CD4-positive, alpha-beta T cell treated with Interleukin-12 subunit alpha and Interleukin-12 subunit beta, for 1 hour (primary cell): Measurements from ENCODE around the gene XRN1.
"Not testable (repeated sequence)": the region's sequence is repeated elsewhere in the genome, so short reads cannot be mapped to it uniquely, and the experiment has no call there.

ENCODE experiments used
- DNase-seq: peaks from one replicate; pipeline ENCODE4 v3.0.0-alpha.2; 2020

The XRN1 gene

DNA sequence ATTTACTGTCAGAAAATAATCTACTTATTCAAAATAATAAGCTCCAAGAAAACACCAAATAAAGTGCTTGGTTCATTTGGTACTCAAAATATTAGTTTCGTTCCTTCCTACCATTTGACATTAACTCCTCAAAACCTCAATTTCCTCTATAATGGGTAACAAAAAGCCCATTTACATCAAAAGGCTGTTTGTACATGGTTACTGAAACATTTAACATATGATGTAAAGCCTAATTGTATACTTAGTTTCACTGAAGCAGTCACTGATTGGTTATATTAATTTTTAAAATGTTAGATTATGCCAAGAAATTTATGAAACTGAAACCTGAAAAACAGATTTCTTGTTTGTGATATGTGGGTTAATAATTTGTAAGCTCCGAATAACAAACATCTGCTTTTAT, 14.7 kb downstream of the XRN1 start:
- DNase-seq, result no peak

DNA sequence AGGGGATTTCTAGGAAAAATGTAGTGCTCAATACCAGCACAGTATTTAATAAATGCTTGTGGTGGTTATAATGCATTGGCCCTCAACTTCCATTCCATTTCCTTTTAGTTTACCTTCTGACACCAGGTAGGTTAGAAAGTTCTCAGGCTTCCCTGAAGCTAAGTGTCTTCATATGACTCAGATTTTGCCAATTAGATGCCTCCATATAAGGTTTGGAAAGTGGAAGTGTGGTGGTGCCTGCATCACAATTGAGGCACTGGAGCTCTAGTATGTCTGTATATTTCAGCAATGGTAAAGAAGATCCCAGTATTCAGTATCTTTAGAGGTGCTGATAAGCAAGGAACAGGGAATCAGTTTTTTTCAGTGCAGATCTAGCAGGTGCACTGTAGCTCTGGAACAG, 18.3 kb downstream of the XRN1 start:
- no peak for DNase-seq

DNA sequence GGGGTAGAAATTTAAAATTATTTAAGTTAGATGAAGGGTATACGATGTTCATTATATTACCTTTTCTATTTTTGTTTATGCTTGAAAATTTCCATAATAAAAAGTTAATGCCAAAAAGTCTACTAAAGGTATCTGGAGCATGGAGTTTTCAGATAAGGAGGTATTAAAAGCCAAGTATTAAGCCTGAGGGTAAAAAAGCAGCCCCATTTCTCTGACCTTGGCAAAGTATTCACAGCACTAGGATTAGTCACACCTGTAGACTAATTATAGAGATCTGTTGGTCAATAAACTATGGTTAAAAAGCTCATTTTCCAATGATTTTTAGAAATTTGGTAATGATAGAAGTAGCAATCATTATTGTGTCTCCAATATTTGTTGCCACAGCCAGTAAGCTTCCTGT, 23.1 kb downstream of the XRN1 start:
- no peak for DNase-seq

DNA sequence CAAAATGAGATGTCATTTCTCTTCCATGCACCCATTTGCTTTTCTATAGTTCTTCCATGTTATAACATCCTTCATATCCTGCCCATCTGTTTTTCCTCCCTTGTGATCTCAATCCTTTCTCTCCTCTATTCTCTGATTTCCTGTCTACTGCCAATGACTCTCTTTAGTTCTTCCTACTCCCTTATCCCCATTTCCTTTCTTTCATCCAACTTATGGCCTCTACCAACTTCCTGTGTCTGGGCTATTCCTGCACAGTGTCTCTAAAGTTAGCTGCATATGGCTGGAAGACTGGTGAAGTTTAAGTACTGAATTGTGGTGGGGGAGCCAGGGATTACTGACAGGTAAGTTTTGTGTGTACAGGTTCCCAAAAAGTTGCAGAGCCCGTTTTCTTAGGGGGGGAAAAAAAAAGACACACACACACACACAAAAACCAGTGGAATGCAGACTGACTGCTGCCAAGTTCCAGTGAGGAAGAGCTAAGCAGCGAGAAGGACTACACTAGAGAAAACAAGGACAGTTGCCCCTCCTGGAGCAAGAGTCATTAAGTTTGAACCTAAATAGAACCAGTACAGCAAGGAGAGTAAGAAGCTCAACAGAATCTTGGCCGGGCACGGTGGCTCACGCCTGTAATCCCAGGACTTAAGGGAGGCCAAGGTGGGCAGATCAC, 28.8 kb downstream of the XRN1 start:
- no peak for DNase-seq

DNA sequence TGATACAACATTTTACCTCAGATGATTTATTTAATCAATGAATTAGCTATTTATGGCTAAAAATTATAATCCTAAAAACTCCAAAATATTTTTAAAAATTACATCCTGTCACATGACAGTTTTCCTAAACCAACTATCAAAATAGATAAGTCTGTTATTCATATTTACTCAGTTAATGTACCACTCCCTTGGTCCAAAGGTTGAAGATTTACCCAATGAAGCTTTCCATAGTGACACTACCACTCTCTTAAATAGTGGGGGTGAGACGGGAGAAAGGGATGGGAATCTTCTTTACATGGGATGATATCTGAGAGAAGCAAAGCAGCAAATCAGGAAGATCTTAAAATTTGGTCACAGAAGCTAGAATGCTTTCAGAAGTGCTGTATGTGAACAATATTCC, 30.5 kb downstream of the XRN1 start:
- DNase-seq, result no peak

DNA sequence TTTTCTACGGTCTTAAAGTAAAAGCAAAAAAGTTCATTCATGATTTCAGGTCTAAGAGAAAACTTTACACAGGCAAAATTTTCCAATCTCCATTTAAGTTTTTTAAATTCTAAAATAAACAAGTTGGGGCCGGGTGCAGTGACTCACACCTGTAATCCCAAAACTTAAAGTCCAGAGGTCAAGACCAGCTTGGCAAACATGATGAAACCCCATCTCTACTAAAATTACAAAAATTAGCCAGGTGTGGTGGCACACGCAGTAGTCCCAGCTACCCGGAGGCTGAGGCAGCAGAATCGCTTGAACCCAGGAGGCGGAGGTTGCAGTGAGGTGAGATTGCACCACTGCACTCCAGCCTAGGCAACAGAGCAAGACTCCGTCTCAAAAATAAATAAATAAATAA, 47.3 kb downstream of the XRN1 start:
- DNase-seq, result not testable (repeated sequence)

DNA sequence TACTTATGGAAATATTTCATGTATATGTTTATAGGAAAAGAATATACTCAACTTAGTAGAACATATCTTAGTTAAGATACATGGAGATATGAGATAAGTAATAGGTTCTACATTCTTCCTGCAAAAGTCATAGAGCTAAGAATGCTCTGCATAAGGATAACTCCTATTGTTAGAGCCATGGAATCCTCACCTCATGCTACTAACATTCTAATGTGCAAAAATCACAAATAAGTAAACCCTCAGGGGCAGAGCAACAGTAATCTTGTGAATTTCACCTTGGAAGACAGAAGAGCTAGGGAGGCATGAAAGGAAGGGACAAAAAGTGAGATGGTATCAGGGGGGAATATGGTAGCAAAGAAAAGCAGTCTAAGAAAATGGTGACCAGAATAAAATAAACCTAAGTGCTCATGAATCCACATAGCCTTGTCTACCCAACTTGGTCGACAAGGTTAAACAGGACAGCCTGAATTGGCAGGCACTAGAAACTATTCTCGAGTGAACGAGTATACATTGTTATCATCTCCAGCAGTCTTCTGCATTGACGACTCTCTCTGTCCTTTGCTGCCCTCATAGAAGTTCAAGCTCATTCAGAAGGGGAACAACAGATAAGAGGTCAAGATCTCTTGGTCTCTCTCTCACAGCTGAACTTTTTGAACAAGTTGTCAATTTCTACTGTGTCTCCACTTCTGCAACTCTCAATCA, 52.8 kb downstream of the XRN1 start:
- DNase-seq, result no peak

DNA sequence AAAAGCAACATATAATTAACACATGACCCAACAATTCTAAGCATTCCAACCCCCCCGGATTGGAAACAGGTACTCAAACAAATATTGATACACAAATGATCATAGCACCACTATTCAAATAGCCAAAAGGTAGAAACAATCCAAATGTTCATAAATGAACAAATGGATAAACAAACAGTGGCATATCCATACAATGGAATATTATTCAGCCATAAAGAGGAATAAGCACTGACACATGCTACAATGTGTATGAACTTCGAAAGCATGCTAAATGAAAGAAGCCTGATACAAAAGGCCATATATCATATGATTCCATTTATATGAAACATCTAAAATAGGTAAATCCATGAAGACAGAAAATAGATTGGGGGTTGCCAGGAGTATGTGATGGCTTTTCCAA, 62.8 kb downstream of the XRN1 start:
- no peak for DNase-seq

DNA sequence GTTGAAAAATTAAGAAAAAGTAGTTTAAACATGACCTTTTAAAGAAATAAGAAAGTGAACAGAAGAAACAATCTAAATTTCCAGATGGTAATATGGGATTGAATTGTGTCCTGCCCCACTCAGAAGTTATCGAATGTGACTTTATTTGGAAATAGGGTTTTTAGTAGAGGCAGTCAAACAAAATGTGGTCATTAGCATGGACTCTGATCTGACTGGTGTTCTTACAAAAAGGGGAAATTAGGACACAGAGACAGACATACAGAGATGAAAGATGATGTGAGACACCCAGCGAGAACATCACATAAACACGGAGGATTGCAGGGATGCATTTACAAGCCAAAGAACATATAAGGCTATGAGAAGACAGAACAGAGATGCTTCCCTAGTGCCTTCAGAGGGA, 73.2 kb downstream of the XRN1 start:
- DNase-seq, result no peak

DNA sequence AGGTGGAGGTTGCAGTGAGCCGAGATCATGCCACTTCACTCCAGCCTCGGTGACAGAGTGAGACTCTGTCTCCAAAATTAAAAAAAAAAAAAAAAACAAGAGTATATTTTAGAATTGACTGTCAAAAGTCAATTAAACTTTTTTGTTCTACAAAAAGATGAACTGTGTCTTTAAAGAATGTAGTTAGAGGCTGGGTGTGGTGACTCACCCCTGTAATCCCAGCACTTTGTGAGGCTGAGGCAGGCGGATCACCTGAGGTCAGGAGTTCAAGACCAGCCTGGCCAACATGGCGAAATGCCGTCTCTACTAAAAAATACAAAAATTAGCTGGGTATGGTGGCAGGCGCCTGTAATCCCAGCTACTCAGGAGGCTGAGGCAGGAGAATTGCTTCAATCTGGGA, 78.3 kb downstream of the XRN1 start:
- not testable (repeated sequence) for DNase-seq

DNA sequence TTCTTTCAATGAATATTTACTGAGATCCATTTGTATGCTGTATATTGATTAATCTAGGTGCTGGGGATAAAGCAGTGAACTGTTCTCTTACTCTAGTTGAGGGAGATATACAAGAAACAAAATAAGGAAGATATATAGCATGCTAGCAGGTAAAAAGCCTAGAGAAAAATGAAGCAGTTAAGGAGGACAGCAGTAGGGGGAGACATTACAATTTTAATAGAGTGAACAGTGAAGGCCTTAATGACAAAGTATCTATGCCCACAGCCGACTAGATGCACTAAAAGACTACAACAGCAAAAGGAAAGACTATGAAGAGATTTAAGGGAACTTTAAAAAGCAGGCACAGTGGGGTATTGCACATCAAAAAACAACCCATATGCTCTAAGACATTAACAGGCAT, 81.4 kb downstream of the XRN1 start:
- DNase-seq, result no peak

DNA sequence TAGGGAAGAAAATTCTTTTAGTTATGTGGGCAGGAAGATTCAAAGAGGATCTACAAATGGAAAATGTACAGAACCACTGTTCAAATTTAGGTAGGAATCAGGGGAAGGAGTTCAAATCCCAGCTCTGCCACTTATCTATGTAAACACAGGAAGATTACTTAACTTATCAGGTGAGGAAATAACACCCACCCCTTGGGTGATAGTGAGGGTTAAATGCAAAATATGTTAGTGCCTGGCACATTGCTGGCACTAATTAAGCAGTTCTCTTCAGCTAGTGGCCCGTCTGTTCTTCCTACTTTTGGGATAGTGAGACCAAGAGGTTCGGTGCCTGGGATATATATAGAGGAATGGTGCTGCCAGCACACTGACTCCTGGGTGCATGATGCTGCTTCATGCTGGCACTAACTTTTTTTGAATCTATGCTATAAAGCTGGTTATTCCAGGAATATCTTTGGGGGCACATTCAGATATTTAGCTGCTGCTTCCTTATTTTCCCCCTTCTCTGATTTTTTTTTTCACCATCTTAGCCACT, 83.8 kb downstream of the XRN1 start:
- DNase-seq, result no peak

DNA sequence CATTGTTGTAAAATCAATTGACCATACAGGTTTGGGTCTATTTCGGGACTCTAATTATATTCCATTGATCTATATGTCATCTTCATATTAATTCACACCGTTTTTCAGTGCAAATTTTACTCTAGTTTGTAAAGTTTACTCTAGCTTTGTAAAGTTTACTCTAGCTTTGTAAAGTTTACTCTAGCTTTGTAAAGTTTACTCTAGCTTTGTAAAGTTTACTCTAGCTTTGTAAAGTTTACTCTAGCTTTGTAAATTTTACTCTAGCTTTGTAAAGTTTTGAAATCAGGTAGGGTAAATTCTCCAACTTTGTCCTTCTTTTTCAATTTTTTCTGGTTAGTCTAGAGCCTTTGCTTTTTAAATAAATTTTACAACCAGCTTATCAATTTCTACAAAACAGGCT, 84.4 kb downstream of the XRN1 start:
- not testable (repeated sequence) for DNase-seq

DNA sequence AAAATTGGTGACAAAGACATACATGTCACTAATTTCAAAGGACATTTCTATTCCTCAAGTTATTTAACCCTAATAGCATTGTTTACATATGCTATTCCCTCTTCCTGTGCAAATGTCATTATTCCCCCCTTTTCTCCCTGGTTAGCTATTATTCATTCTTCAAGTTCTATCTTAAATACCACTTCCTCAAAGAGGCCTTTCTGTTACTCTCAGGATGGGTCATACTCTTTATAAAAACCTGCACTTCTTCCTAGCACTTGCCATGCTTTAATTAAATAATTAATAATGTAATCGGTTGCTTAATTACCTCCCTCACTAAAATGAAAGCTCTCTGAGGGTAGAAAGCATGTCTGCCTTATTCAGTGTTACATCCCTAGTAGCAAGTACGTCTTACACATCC, 88.5 kb downstream of the XRN1 start:
- DNase-seq, result no peak

DNA sequence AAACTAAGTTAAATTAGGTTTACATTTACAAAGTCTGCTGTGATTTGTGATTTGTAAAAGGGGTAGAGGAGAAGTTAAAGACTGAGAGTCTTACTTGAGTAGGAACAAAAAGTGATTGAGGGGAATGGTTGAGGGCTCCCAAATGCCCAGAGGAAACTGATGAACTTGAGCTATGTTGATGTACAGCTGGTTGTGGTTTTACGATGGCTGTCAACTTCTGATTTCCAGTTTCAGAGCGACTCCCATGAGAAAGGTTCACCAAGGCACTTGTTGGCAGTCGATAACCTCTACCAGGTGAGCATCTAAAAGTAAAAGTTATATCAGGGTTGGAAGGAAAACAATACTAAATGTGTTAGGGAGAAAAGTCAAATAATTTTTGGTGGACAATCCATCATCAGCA, 91.0 kb downstream of the XRN1 start:
- no peak for DNase-seq

DNA sequence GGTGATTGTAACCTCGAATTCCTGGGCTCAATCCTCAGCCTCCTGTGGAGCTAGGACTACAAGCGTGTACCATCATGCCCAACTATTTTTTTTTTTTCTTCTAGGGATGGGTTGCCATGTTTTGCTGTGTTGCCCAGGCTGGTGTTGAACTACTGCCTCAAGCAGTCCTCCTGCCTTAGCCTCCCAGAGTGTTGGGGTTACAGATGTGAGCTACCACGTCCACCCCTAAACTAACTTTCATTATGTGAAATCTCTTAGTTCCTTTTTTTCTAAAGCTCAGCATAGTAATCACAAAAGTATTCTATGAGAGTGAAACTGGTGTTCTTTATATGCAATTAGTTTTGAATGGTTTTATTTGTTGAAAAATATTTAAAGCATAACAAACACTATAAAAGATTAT, 92.1 kb downstream of the XRN1 start:
- no peak for DNase-seq

DNA sequence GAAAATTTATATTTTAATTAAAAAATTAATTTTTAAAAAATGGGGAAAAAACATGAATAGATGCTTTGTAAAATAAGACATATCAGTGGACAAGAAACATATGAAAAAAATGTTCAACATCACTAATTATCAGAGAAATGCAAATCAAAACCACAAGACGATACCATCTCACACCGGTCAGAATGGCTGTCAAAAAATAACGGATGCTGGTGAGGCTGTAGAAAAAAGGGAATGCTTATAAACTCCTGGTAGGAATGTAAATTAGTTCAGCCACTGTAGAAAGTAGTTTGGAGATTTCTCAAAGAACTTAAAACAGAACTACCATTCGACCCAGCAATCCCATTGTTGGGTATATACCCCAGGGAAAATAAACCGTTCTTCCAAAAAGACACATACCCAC, 93.8 kb downstream of the XRN1 start:
- DNase-seq, result no peak

DNA sequence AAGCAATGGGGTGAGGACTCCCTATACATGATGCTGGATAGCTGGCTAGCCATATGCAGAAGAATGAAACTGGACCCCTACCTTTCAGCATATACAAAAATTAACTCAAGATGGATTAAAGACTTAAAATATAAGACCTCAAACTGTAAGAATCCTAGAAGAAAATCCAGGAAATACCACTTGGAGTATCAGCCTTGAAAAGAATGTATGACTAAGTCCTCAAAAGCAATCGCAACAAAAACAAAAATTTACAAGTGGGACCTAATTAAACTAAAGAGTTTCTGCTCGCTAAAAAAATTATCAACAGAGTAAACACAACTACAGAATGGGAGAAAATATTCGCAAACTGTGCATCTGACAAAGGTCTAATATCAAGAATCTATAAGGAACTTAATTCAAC, 94.3 kb downstream of the XRN1 start:
- no peak for DNase-seq

DNA sequence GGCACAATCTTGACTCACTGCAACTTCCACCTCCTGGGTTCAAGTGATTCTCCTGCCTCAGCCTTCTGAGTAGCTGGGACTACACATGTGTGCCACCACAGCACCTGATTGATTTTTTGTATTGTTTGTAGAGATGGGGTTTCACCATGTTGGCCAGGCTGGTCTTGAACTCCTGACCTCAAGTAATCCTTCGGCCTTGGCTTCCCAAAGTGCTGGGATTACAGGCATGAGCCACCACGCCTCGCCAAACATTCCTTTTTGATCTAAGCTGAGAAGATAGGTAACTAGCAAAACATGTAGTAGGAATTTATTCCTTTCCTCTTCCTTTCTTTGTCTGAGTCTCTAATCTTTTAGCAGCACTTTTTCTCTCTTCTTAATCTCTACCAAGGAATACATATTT, 95.1 kb downstream of the XRN1 start:
- not testable (repeated sequence) for DNase-seq

DNA sequence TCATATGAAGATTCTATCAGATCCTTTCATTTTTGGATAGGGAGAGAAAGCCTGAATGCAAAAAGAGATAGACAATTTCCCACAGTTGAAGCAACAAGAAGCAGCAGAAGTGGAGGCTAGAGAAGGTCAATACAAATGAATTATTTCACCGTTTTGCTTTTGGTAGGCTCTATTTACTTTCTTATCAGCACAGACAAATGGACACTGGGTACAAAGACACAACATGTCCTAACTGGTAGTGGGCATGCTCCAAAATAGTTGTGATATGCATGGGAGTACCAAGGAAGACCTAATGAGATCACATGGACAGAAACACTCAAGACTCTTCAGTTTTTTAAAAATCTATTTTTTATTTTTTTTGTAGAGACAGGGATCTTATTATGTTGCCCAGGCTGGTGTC, 99.4 kb downstream of the XRN1 start:
- DNase-seq, result no peak

DNA sequence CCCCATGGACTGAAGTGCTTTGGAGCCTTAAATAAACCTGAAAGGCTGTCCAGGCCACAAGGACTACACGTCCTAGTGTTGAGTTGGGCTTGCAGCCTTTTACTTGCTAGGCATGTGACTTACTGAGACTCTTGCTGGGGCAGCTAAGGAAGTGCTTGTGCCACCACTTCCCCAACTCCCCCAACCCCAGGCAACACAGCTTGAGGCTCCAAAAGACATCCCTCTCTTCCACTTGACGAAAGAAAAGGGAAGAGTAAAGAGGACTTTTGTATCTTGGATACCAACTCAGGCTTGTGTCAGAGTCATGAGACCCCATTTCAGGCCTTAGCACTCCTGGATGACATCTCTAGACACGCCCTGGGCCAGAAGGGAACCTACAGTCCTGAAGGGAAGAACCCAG, 109.8 kb downstream of the XRN1 start:
- DNase-seq, result no peak

DNA sequence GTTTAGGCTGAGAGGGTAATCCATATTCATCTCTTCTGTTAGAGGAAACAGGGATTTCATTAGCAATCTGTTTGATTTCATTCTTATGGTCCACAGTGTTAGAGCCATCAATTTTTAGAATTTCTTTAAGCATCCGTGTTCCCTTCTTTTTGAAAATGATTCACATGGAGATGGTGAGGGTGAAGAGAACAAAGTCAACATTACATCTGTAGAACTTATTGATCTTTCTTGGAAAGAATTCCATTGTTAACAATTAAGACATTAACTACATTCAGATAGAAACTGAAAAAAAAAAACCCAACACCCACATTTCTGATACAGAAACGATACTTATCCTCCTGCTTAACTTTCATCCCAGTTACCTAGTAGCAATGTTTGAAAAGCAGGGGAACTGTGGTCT, 115.4 kb downstream of the XRN1 start:
- no peak for DNase-seq

DNA sequence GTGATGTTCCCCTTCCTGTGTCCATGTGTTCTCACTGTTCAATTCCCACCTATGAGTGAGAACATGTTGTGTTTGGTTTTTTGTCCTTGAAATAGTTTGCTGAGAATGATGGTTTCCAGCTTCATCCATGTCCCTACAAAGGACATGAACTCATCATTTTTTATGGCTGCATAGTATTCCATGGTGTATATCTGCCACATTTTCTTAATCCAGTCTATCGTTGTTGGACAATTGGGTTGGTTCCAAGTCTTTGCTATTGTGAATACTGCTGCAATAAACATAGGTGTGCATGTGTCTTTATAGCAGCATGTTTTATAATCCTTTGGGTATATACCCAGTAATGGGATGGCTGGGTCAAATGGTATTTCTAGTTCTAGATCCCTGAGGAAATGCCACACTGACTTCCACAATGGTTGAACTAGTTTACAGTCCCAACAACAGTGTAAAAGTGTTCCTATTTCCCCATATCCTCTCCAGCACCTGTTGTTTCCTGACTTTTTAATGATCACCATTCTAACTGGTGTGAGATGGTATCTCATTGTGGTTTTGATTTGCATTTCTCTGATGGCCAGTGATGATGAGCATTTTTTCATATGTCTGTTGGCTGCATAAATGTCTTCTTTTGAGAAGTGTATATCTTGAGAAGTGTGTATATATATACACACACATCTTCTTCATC, 123.4 kb downstream of the XRN1 start:
- DNase-seq, result not testable (repeated sequence)

DNA sequence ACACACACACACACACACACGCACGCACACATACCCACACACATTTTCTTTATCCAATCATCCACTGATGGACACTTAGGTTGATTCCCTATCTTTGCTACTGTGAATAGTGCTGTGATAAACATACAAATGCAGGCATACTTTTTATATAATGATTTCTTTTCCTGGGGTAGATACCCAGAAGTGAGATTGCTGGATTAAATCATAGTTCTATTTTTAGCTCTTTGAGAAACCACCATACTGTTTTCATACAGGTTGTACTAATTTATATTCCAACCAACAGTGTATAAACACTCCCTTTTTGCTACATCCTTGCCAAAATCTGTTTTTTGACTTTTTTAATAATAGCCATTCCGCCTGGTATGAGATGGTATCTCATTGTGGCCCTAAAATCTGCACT, 127.9 kb downstream of the XRN1 start:
- no peak for DNase-seq
